Kidney (tissue), 14 donors: ENCODE measurements around the gene PTPN2. TPM values are rescaled to one million over a fixed set of nuclear protein-coding genes. Genes with fewer than 3 reads are reported as not detected.

ENCODE experiments used
- DNase-seq, 5 donors: peaks; one replicate each; pipeline ENCODE4 v3.0.0-alpha.2; 2013 to 2020
- FAIRE-seq: peaks from 2 replicates; lab custom pipeline; 2012; peaks lifted over from hg19 to GRCh38; lab: Jason Lieb, UNC
- H3K27ac ChIP-seq, 2 donors: one replicate each; pipeline ENCODE4 v1.7.0; 2013; ENCODE audit warnings: low read depth in 2 of 2, low read length in 2 of 2, inconsistent platforms in 1 of 2
- H3K27me3 ChIP-seq: one replicate; pipeline ENCODE4 v1.7.1; 2013; ENCODE audit warnings: low read length, inconsistent platforms; ENCODE audit not compliant: control insufficient read depth, insufficient read depth
- H3K36me3 ChIP-seq, 3 donors: one replicate each; pipeline versions ENCODE4 v1.7.0 to v1.7.1; 2013; ENCODE audit warnings: low read length in 3 of 3, control low read depth in 1 of 3, inconsistent platforms in 1 of 3; ENCODE audit not compliant: insufficient read depth in 3 of 3, control insufficient read depth in 2 of 3
- H3K4me1 ChIP-seq, 3 donors: one replicate each; pipeline versions ENCODE4 v1.7.0 to v1.7.1; 2013; ENCODE audit warnings: low read length in 3 of 3, inconsistent platforms in 1 of 3, low read depth in 1 of 3; ENCODE audit not compliant: control insufficient read depth in 2 of 3, insufficient read depth in 2 of 3
- H3K4me3 ChIP-seq, 3 donors: one replicate each; pipeline versions ENCODE4 v1.7.0 to v1.8.1; 2013; ENCODE audit warnings: low read length in 3 of 3, control low read depth in 1 of 3, inconsistent platforms in 1 of 3
- H3K9ac ChIP-seq, 3 donors: one replicate each; pipeline versions ENCODE4 v1.7.0 to v1.7.1; 2013; ENCODE audit warnings: low read length in 3 of 3, control low read depth in 1 of 3, inconsistent platforms in 1 of 3
- H3K9me3 ChIP-seq, 3 donors: one replicate each; pipeline versions ENCODE4 v1.7.0 to v1.7.1; 2013; ENCODE audit warnings: low read length in 3 of 3, control low read depth in 1 of 3, inconsistent platforms in 1 of 3; ENCODE audit not compliant: control insufficient read depth in 2 of 3, insufficient read depth in 1 of 3
- intact Hi-C: fragments of 100-400 bp; cut with DNase I; formaldehyde crosslinking; loops from one replicate; pipeline ENCODE4 v1.11.1; 2022
- polyA plus RNA-seq: library from polyadenylated mRNA; stranded (reverse); fragments of 350-450 nt; fragmentation: Illumina TruSeq; extraction: RNeasy Lipid Tissue Mini Kit (QIAGEN cat#74804); gene quantifications from one replicate; pipeline ENCODE4 v1.2.3, GENCODE V29; 2014; ENCODE audit warnings: low read depth, low replicate concordance; ENCODE audit not compliant: insufficient read depth
- total RNA-seq: library from RNA; stranded (reverse); fragmentation: NEBNext Ultra II Directional; extraction: Animal tissue kit (Norgen Biotek cat#: 25700); gene quantifications from one replicate; pipeline ENCODE4 v1.2.1, GENCODE V29; 2021
- TF ChIP-seq, protein P1 (sequence below): IDR thresholded peaks from 3 replicates; pipeline ENCODE4 v1.5.1; 2012; ENCODE audit warnings: mild to moderate bottlenecking, moderate library complexity, borderline replicate concordance; ENCODE audit not compliant: insufficient read depth; ENCODE audit errors: extremely low read depth
- donor health status: control.
- donor health status: control.
- donor health status: control.
- donor health status: control.
- donor health status: control.
- donor health status: DM: yes; HTN: yes; CAD: no.
- donor health status: Normal renal cell carcinoma (clear cell type).

Gene PTPN2
- total and polyA plus RNA-seq, 2 donors from 2014 or later: 23.4 to 45.8 TPM

DNA sequence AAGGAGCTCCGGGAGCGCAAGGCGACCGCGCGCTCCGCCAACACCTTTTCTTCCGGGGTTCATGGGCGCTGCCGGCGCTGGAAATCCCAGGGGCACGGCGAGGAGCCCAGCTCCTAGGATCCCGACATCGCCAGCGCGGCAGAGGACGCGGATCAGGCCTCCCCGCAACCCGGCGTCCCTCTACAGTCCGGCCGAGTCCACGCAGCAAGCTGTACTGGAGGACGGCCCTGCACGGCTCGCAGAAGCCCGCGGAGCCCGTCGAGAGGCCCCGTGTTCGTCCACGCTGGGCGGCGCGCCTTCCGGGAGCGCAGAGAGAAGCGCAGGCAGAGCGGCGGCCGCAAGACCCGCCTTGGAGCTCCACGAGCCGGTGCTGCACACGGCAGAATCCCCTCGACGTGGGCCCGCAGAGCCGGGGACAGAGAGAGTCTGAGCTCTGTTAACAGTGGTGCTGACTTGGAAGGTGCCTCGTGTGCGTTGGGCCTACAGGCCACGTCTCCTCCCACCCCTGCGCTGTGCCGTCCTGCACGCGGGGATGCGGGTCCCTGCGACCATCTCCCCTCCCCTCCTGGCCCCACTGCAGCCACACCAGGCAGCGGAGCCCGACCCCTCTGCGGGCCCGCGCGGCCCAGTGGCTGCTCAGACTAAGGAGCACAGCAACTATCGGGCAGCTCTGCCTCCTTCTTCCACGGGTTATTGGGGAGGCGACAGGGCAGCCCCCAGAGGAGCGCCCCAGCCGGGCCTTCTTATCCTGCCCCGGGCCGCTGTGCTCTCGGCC, 28.1 kb upstream of the PTPN2 start:
- Histone ChIP-seq H3K9me3 (no peaks in the 10 kb centered on the region), H3K4me3 (peak overlapping the region in 1 of 3 donors; percentile 46), H3K36me3 (no peaks in the 10 kb centered on the region), H3K4me1 (no peaks in the 10 kb centered on the region), H3K27me3 (peaks cover 5% of the 10 kb centered on the region), H3K9ac (no peak overlapping the region), H3K27ac (no peak overlapping the region)
- intact Hi-C loops: no loop called here
- peak in 3 of 5 donors; percentile 23 to 35 (median 30) for DNase-seq
- FAIRE-seq: no peak
- TF ChIP-seq, protein P1, sequence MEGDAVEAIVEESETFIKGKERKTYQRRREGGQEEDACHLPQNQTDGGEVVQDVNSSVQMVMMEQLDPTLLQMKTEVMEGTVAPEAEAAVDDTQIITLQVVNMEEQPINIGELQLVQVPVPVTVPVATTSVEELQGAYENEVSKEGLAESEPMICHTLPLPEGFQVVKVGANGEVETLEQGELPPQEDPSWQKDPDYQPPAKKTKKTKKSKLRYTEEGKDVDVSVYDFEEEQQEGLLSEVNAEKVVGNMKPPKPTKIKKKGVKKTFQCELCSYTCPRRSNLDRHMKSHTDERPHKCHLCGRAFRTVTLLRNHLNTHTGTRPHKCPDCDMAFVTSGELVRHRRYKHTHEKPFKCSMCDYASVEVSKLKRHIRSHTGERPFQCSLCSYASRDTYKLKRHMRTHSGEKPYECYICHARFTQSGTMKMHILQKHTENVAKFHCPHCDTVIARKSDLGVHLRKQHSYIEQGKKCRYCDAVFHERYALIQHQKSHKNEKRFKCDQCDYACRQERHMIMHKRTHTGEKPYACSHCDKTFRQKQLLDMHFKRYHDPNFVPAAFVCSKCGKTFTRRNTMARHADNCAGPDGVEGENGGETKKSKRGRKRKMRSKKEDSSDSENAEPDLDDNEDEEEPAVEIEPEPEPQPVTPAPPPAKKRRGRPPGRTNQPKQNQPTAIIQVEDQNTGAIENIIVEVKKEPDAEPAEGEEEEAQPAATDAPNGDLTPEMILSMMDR: no peak

DNA sequence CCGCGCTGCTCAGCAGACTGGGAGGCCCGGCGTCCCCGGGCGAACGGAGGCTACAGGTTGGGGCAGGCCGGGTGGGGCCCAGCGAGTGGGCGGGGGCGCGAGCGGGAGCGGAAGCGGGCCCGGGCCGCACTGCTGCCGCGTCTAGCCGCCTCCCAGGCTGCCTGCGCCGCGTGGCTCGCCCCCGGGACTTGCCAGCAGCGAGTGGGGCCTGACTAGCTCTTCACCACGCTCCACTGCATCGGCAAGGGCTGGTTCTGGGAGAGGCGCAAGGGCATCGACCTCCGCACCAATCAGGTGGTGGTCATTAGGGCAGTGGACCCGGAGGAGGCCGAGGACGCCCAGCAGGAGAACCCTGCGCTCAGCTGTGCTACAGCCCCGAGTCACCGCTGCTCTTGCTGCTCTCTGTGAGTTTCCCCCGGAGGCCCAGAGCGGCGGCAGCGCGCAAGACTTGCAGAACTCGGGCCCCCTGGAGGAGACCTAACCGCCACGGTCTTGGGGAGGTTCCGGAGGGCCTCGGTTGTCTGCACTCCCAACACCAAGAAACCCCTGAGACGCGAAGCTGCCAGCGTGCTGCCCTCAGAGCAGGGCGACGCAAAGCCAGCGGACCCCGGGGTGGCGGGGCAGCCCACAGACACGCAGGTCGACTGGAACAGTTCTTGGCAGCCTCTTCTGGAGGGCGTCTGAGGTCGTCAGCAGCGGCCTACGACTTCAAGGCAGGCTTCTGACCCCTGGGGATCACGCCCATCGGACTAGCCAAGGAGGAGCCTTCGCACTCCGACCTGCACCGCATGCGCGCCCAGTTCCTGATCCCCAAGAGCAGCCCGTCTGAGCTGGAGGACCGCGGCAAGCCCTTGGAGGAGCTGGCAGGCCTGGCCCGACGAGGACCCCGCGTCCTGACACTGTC, 27.2 kb upstream of the PTPN2 start:
- H3K27ac ChIP-seq: no peak overlapping the region
- TF ChIP-seq, protein P1: no peak
- H3K4me3 ChIP-seq: peak overlapping the region in 2 of 3 donors; percentile 25 to 46
- intact Hi-C loops: no loop called here
- H3K4me1 ChIP-seq: no peaks in the 10 kb centered on the region
- DNase-seq (peak; percentile 62 to 82 (median 64)), FAIRE-seq (no peak)
- H3K27me3 ChIP-seq: peaks cover 5% of the 10 kb centered on the region
- H3K36me3 ChIP-seq: no peaks in the 10 kb centered on the region
- no peaks in the 10 kb centered on the region for H3K9me3 ChIP-seq
- peak overlapping the region in 1 of 3 donors; percentile 12 for H3K9ac ChIP-seq

DNA sequence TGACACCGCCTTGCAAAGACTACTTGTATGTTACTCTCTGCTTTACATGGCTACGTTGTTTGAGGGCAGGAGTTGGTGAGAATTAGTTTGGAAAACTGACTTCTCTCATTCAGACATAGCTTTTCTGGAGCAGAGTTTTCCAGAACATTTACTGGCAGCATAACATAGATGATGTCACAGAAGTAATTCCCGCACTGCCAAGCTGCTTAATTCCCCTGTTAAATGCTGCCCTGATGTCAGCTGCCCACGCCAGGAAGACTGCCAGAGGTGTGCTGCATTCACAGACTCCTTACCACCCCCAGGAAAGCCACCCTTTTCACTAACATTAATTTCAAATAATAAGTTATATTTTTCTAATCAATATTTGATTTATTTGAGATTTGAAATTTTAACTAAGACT, 24.7 kb upstream of the PTPN2 start:
- Histone ChIP-seq H3K4me3 (no peak overlapping the region), H3K27me3 (peaks cover 5% of the 10 kb centered on the region), H3K9ac (no peak overlapping the region), H3K27ac (no peak overlapping the region), H3K4me1 (peaks cover 0 to 4% (median 0%) of the 10 kb centered on the region in 3 donors), H3K36me3 (no peaks in the 10 kb centered on the region), H3K9me3 (no peaks in the 10 kb centered on the region)
- DNase-seq: no peak
- no peak for FAIRE-seq
- TF ChIP-seq, protein P1: no peak
- intact Hi-C loops: no loop called here
